H9 (cell line): ENCODE data around the gene ALDH1L1. TPM values are rescaled to one million over a fixed set of nuclear protein-coding genes. Genes with fewer than 3 reads are reported as not detected.

Source experiments
- DNase-seq: peaks from one replicate; pipeline ENCODE4 v3.0.0-alpha.2; 2017
- H2AFZ ChIP-seq: one replicate; pipeline ENCODE4 v1.6.1; 2013; ENCODE audit warnings: mild to moderate bottlenecking, low read length, control low read depth, moderate library complexity
- H2AK5ac ChIP-seq: 2 replicates; pipeline ENCODE4 v1.6.1; 2013; ENCODE audit warnings: low read length, control low read depth, mixed read lengths; ENCODE audit not compliant: insufficient read length
- H2BK120ac ChIP-seq: one replicate; pipeline ENCODE4 v1.6.1; 2013; ENCODE audit warnings: low read depth, mild to moderate bottlenecking, low read length, control low read depth, inconsistent platforms; ENCODE audit not compliant: poor library complexity, severe bottlenecking
- H2BK12ac ChIP-seq: 2 replicates; pipeline ENCODE4 v1.6.1; 2013; ENCODE audit warnings: low read length, control low read depth, mixed read lengths, low read depth; ENCODE audit not compliant: insufficient read length
- H2BK15ac ChIP-seq: 2 replicates; pipeline ENCODE4 v1.6.1; 2013; ENCODE audit warnings: low read depth, low read length, control low read depth
- H2BK20ac ChIP-seq: one replicate; pipeline ENCODE4 v1.6.1; 2013; ENCODE audit warnings: low read depth, mild to moderate bottlenecking, low read length, control low read depth, inconsistent platforms; ENCODE audit not compliant: poor library complexity, severe bottlenecking
- H2BK5ac ChIP-seq: 2 replicates; pipeline ENCODE4 v1.6.1; 2013; ENCODE audit warnings: low read length, control low read depth, mixed read lengths; ENCODE audit not compliant: insufficient read length
- H3K14ac ChIP-seq: 2 replicates; pipeline ENCODE4 v1.6.1; 2013; ENCODE audit warnings: low read length, control low read depth; ENCODE audit not compliant: insufficient read depth
- H3K18ac ChIP-seq: 2 replicates; pipeline ENCODE4 v1.6.1; 2013; ENCODE audit warnings: low read depth, mild to moderate bottlenecking, mixed read lengths, low read length, control low read depth; ENCODE audit not compliant: insufficient read length
- H3K23ac ChIP-seq: 2 replicates; pipeline ENCODE4 v1.6.1; 2013; ENCODE audit warnings: low read length, control low read depth, mixed read lengths, low read depth; ENCODE audit not compliant: insufficient read length
- H3K23me2 ChIP-seq: 2 replicates; pipeline ENCODE4 v1.6.1; 2013; ENCODE audit warnings: low read depth, mild to moderate bottlenecking, mixed read lengths, low read length, control low read depth; ENCODE audit not compliant: insufficient read length, poor library complexity, severe bottlenecking
- H3K27ac ChIP-seq: 2 replicates; pipeline ENCODE4 v1.5.1; 2013; ENCODE audit warnings: low read length, control low read depth, mixed read lengths, low read depth; ENCODE audit not compliant: insufficient read length
- H3K27me3 ChIP-seq: 2 replicates; pipeline ENCODE4 v1.6.1; 2013; ENCODE audit warnings: low read length, control low read depth, inconsistent platforms; ENCODE audit not compliant: insufficient read depth
- H3K4ac ChIP-seq: 2 replicates; pipeline ENCODE4 v1.6.1; 2013; ENCODE audit warnings: low read depth, mild to moderate bottlenecking, control low read depth, inconsistent platforms, low read length, moderate library complexity
- H3K4me1 ChIP-seq: 2 replicates; pipeline ENCODE4 v1.6.1; 2013; ENCODE audit warnings: low read length, control low read depth, inconsistent platforms; ENCODE audit not compliant: insufficient read depth
- H3K4me2 ChIP-seq: 2 replicates; pipeline ENCODE4 v1.6.1; 2013; ENCODE audit warnings: low read length, control low read depth, mixed read lengths; ENCODE audit not compliant: insufficient read length, insufficient read depth
- H3K56ac ChIP-seq: 2 replicates; pipeline ENCODE4 v1.6.1; 2013; ENCODE audit warnings: low read depth, mild to moderate bottlenecking, mixed read lengths, low read length, control low read depth; ENCODE audit not compliant: insufficient read length
- H3K79me1 ChIP-seq: 2 replicates; pipeline ENCODE4 v1.6.1; 2013; ENCODE audit warnings: low read depth, mild to moderate bottlenecking, moderate library complexity, low read length, control low read depth, inconsistent platforms; ENCODE audit not compliant: insufficient read depth, poor library complexity, severe bottlenecking
- H3K79me2 ChIP-seq: 2 replicates; pipeline ENCODE4 v1.6.1; 2013; ENCODE audit warnings: low read length, control low read depth, inconsistent platforms; ENCODE audit not compliant: insufficient read depth
- H3K9ac ChIP-seq: 2 replicates; pipeline ENCODE4 v1.6.1; 2013; ENCODE audit warnings: low read length, control low read depth, mixed read lengths; ENCODE audit not compliant: insufficient read length; ENCODE audit errors: extremely low read depth
- H3K9me3 ChIP-seq: one replicate; pipeline ENCODE4 v1.6.1; 2013; ENCODE audit warnings: low read depth, low read length, inconsistent platforms; ENCODE audit not compliant: control insufficient read depth
- H3T11ph ChIP-seq: one replicate; pipeline ENCODE4 v1.6.1; 2013; ENCODE audit warnings: mild to moderate bottlenecking, low read length, control low read depth, inconsistent platforms
- H4K20me1 ChIP-seq: one replicate; pipeline ENCODE4 v1.6.1; 2013; ENCODE audit not compliant: control insufficient read depth, insufficient read length, insufficient read depth
- H4K5ac ChIP-seq: 2 replicates; pipeline ENCODE4 v1.6.1; 2013; ENCODE audit warnings: low read depth, mild to moderate bottlenecking, mixed read lengths, low read length, control low read depth; ENCODE audit not compliant: insufficient read length
- H4K8ac ChIP-seq: replicated peaks from 2 replicates; pipeline ENCODE4 v1.6.1; 2013; ENCODE audit warnings: low read length, control low read depth, mixed read lengths, low read depth; ENCODE audit not compliant: insufficient read length
- H4K91ac ChIP-seq: 2 replicates; pipeline ENCODE4 v1.6.1; 2013; ENCODE audit warnings: low read depth, mild to moderate bottlenecking, moderate library complexity, mixed read lengths, low read length, control low read depth; ENCODE audit not compliant: insufficient read length
- H3K27ac Mint-ChIP-seq, 3 experiments: 2 replicates in 2 of 3; 3 replicates in 1 of 3; pipeline ENCODE4 v1.8.0; 2020 to 2021; ENCODE audit warnings: mixed read lengths in 3 of 3, mild to moderate bottlenecking in 1 of 3, moderate library complexity in 1 of 3
- H3K27me3 Mint-ChIP-seq: 2 replicates; pipeline ENCODE4 v1.8.0; 2021; ENCODE audit warnings: low read depth, mild to moderate bottlenecking, moderate library complexity, mixed read lengths
- H3K36me3 Mint-ChIP-seq, 3 experiments: 2 replicates in 2 of 3; 3 replicates in 1 of 3; pipeline ENCODE4 v1.8.0; 2020 to 2021; ENCODE audit warnings: low read depth in 3 of 3, mixed read lengths in 3 of 3; ENCODE audit not compliant: insufficient read depth in 1 of 3
- H3K4me1 Mint-ChIP-seq, 2 experiments: 2 replicates each; pipeline ENCODE4 v1.8.0; 2020; ENCODE audit warnings: mixed read lengths in 2 of 2
- H3K4me3 Mint-ChIP-seq, 2 experiments: 2 replicates in 1 of 2; 3 replicates in 1 of 2; pipeline ENCODE4 v1.8.0; 2020 to 2021; ENCODE audit warnings: mild to moderate bottlenecking in 2 of 2, mixed read lengths in 2 of 2, moderate library complexity in 1 of 2
- H3K9me3 Mint-ChIP-seq, 2 experiments: 2 replicates in 1 of 2; 3 replicates in 1 of 2; pipeline ENCODE4 v1.8.0; 2020; ENCODE audit warnings: mild to moderate bottlenecking in 2 of 2, mixed read lengths in 2 of 2, moderate library complexity in 1 of 2
- WGBS: extraction: QIAGEN DNeasy Blood & Tissue Kit; methylation state at CpG from one replicate; pipeline ENCODE4 v1.1.7; 2013; ENCODE audit warnings: missing lambda C conversion rate, low lambda C conversion rate, mixed read lengths; ENCODE audit not compliant: insufficient read length; ENCODE audit errors: extremely low coverage; 5-methylcytosine and 5-hydroxymethylcytosine counted together
- total RNA-seq: library from RNA; stranded (reverse); gene quantifications from 2 replicates; pipeline ENCODE4 v1.2.1, GENCODE V29; 2021
- TF ChIP-seq, protein P1 (sequence below): fragments of 200-600 bp; sonication (generic); conservative IDR thresholded peaks from 3 replicates; pipeline ENCODE4 v1.8.0; 2021; ENCODE audit warnings: antibody characterized with exemption, mild to moderate bottlenecking

Gene ALDH1L1
- total RNA-seq, 1 experiment from 2014 or later, result 0.90 TPM

DNA sequence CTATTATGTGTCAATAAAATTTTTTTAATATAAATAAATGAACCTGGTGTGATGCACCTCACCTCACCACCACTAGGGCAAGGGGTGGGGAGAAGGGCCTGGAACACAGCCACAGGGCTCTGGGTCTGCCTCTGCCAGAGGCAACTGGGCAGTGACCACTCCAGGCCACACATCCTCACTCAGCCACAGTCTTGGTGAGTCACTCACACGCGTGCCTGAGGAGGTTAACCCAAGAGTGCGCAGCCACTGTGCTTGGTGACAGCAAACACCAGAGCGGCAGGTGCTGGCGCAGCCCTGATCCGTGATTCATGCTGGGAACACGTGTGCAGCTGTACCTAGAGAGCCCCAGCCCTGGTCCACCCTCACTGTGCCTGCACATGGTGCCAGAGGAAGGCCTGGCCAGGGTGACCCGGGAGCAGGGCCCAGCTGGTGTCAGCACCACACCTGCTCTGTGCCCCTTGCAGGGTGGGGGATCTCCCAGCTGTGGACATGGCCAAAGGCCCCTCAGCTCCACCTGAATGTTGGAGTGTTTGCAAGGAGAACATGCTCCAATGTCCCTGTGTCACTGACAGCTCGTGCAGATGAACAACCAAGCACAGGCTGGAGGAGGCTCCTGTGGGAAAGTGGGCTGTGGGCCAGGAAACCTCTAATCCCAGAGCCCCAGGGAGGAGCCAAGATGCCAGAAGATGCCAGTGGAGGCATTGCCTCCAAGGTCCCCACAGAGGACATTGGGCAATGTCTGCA is 98.6 kb downstream of the ALDH1L1 start:
- no peak overlapping the region for H3K27ac Mint-ChIP-seq
- TF ChIP-seq, protein P1, sequence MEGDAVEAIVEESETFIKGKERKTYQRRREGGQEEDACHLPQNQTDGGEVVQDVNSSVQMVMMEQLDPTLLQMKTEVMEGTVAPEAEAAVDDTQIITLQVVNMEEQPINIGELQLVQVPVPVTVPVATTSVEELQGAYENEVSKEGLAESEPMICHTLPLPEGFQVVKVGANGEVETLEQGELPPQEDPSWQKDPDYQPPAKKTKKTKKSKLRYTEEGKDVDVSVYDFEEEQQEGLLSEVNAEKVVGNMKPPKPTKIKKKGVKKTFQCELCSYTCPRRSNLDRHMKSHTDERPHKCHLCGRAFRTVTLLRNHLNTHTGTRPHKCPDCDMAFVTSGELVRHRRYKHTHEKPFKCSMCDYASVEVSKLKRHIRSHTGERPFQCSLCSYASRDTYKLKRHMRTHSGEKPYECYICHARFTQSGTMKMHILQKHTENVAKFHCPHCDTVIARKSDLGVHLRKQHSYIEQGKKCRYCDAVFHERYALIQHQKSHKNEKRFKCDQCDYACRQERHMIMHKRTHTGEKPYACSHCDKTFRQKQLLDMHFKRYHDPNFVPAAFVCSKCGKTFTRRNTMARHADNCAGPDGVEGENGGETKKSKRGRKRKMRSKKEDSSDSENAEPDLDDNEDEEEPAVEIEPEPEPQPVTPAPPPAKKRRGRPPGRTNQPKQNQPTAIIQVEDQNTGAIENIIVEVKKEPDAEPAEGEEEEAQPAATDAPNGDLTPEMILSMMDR, result peak; percentile 55
- Histone ChIP-seq H4K91ac (no peak overlapping the region), H2AK5ac (no peak overlapping the region), H2BK15ac (no peak overlapping the region), H3K23ac (no peak overlapping the region), H4K8ac (no peak overlapping the region), H4K20me1 (no peaks in the 10 kb centered on the region), H3K14ac (no peak overlapping the region), H3K79me1 (peaks cover 3% of the 10 kb centered on the region), H2BK20ac (no peak overlapping the region), H2BK120ac (no peak overlapping the region), H3K4me1 (no peaks in the 10 kb centered on the region), H3K79me2 (no peaks in the 10 kb centered on the region), H3K56ac (no peak overlapping the region), H3T11ph (no peak overlapping the region), H3K23me2 (peaks cover 3% of the 10 kb centered on the region), H2AFZ (no peak overlapping the region), H2BK12ac (no peak overlapping the region), H3K27ac (no peak overlapping the region), H3K27me3 (no peaks in the 10 kb centered on the region), H3K9ac (no peak overlapping the region), H3K18ac (no peak overlapping the region), H3K9me3 (no peaks in the 10 kb centered on the region), H4K5ac (no peak overlapping the region), H2BK5ac (no peak overlapping the region), H3K4ac (no peak overlapping the region), H3K4me2 (no peak overlapping the region)
- no peaks in the 10 kb centered on the region for H3K27me3 Mint-ChIP-seq
- peaks cover 17 to 20% of the 10 kb centered on the region in 2 experiments for H3K9me3 Mint-ChIP-seq
- no peak for DNase-seq
- H3K4me3 Mint-ChIP-seq, result no peak overlapping the region
- H3K36me3 Mint-ChIP-seq, result peaks cover 2 to 27% (median 16%) of the 10 kb centered on the region in 3 experiments; a peak in 6 of 7 replicates
- H3K4me1 Mint-ChIP-seq, result peaks cover 9 to 21% of the 10 kb centered on the region in 2 experiments
- no CpG with 5 or more reads among the region's 9 CpGs for WGBS
